ENCODE data around the gene TAB2. TPM values are rescaled to one million over a fixed set of nuclear protein-coding genes. Genes with fewer than 3 reads are reported as not detected.
"Not testable (repeated sequence)": the region's sequence is repeated elsewhere in the genome, so short reads cannot be mapped to it uniquely, and the experiment has no call there.

TAB2 gene
- total RNA-seq, 3 donors from 2014 or later, result 57.1 to 124 (median 70.2) TPM

DNA sequence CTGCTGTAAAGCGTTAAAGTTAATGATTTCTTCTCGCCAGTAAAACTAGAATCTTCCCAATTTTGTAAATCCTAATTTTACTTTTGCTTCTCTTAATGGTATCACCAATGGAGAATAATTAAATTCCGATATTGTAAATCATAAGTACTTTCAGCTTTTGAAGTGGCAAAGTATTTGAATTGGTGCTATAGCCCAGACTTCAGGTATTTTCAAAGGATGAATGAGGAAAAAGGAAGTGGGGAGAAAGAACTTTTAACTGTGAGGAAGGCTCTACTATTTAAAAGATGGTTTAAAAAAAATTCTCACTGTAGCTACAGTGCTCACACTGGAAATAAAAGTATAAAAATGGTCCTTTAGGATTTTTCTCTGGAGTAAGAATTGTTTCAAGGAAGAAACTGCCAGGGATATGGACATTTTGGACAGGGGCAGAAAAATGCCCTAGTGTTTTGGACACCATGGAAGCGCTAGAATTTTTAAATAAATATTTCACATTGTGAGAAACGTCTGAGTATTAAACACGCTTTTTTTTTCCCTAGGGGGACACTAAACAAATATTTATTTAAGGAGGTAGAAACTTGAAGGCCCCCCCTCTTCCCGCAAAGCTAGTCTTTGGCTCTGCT, 1.3 kb upstream of the TAB2 start:
- H3K36me3 ChIP-seq (ENCODE audit: low read depth), result no peaks in the 10 kb centered on the region
- DNase-seq, result no peak
- TF ChIP-seq, protein P1, sequence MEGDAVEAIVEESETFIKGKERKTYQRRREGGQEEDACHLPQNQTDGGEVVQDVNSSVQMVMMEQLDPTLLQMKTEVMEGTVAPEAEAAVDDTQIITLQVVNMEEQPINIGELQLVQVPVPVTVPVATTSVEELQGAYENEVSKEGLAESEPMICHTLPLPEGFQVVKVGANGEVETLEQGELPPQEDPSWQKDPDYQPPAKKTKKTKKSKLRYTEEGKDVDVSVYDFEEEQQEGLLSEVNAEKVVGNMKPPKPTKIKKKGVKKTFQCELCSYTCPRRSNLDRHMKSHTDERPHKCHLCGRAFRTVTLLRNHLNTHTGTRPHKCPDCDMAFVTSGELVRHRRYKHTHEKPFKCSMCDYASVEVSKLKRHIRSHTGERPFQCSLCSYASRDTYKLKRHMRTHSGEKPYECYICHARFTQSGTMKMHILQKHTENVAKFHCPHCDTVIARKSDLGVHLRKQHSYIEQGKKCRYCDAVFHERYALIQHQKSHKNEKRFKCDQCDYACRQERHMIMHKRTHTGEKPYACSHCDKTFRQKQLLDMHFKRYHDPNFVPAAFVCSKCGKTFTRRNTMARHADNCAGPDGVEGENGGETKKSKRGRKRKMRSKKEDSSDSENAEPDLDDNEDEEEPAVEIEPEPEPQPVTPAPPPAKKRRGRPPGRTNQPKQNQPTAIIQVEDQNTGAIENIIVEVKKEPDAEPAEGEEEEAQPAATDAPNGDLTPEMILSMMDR (IDR thresholded peaks at IDR 0.05), result no peak
- H3K9me3 ChIP-seq, result no peaks in the 10 kb centered on the region
- ATAC-seq, result no peak
- peak overlapping the region; percentile 83 for H3K4me3 ChIP-seq
- peaks cover 2% of the 10 kb centered on the region for H3K4me1 ChIP-seq (ENCODE audit: low read depth)
- intact Hi-C loops (cut with DNase I, micrococcal nuclease), result no loop called here

DNA sequence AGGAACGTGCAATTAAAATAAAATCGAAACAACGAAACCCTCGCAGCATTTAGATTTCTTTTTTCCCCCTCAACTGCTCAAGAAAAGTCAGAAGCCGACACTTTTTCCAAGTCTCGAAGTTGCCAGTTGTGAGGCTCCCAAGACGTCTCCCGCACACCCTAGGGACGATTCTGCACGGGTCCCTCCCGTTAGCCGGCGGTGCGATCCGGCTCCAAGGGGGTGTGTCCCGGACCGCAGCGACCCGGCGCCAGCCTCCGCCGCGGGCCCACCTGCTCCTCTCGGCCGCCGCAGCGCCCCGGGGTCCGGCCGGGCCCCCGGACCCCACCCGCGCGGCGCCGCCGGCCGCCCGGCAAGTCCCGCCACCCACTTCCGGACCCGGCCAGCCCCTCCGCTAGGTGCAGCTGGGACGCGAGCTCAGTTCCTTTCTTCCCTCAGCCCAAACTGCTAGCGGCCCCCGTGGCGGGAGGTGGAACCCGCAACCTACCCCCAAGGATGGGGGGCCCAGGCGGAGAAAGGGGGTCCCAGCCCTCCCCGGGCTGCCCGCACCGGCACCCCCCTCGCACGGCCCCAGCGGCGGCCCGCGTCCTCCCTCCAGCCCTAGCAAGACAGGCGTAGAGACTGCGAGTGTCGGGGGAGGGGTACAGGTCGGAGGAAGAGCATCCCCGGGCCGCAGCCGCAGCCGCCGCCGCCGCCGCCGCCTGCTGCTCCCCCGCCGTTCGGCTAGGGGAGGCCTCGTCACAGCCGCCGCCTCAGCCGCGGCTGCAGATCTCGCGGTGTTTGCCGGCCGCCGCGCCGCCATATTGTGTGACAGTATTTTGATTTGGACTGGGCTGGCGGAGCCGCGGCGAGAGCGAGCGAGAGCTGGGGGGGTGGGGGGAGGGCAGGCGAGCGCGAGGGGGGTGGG, 520 bp upstream of the TAB2 start:
- Histone ChIP-seq H3K9me3 (no peaks in the 10 kb centered on the region), H3K36me3 (ENCODE audit: low read depth) (no peaks in the 10 kb centered on the region), H3K4me3 (peak overlapping the region; percentile 83), H3K4me1 (ENCODE audit: low read depth) (peaks cover 2% of the 10 kb centered on the region)
- DNase-seq, result peak; percentile 90 to 94 (median 94)
- TF ChIP-seq, protein P1 (IDR thresholded peaks at IDR 0.05), result no peak
- intact Hi-C loops (cut with DNase I, micrococcal nuclease), result no loop called here
- peak; percentile 93 for ATAC-seq

DNA sequence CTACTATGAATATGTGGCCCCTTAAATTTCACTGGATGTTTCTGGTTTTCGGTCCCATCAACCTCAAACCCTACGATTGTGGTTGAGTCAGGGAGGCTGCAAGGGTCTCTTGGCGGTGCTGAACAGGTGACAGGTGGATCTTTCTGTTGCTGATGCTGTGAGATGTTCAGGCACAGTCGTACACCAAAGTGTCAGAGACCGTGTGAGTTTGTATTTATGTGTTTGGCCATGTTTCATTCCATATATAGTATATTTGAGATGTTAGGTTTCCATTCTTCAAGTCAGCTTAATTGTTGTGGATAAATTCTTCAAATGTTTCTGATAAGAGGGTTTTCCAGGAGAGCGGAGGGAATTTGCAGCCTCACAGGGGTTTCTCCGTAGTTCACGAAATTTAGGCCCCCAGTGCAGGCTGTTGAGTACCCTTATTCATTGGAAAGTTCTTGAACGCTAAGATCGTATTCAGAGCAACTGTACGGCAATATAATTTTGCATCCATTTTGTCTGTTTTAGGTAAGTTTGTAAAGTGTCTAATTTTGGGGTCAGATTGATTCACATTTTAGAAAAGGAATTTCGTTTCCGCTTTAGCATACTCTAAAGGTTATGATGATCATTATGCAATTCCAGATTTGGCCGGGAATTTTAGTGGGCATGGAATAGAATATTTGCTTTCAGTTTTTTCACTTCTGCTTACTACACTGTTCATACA, 1.2 kb downstream of the TAB2 start:
- ATAC-seq, result peak; percentile 4
- H3K9me3 ChIP-seq, result no peaks in the 10 kb centered on the region
- H3K4me1 ChIP-seq (ENCODE audit: low read depth), result peaks cover 2% of the 10 kb centered on the region
- TF ChIP-seq, protein P1 (IDR thresholded peaks at IDR 0.05), result no peak
- peak in 2 of 3 donors; percentile 38 to 42 for DNase-seq
- no peaks in the 10 kb centered on the region for H3K36me3 ChIP-seq (ENCODE audit: low read depth)
- peak overlapping the region; percentile 83 for H3K4me3 ChIP-seq
- intact Hi-C loops (cut with DNase I, micrococcal nuclease), result no loop called here

DNA sequence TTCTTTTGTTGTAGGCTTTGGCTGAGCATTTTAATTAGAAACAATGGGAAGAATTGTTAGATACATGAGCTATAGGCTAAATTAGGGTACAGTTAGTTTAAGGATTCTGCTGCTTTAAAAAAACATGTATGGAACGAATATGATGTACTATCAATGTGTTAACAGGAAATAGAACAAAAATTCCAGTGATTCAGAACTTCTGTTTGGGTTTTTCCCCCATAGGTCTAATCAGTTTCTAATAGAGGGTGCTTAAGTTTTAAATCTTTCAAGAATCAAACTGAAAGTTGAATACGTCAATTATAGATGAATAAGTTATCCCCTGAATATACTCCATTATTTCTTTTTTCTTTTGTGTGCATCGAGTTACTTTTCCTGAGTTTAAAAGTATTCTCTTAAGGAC, 1.9 kb downstream of the TAB2 start:
- Histone ChIP-seq H3K4me3 (no peak overlapping the region), H3K4me1 (ENCODE audit: low read depth) (peaks cover 4% of the 10 kb centered on the region), H3K9me3 (no peaks in the 10 kb centered on the region), H3K36me3 (ENCODE audit: low read depth) (no peaks in the 10 kb centered on the region)
- no peak for ATAC-seq
- intact Hi-C loops (cut with DNase I, micrococcal nuclease), result no loop called here
- DNase-seq, result no peak
- TF ChIP-seq, protein P1 (IDR thresholded peaks at IDR 0.05), result no peak

DNA sequence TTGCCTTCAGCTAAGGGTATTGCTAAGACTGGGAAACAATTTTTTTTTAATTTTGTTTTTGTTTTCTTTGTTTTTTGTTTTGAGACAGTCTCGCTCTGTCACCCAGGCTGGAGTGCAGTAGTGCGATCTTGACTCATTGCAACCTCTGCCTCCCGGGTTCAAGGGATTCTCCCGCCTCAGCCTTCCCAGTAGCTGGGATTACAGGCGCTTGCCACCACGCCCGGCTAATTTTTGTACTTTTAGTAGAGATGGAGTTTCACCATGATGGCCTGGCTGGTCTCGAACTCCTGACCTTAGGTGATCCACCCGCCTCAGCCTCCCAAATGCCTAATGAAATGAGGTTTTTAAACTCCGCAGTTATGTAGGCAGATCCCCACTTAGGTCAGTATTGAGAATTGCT, 2.5 kb downstream of the TAB2 start:
- H3K4me1 ChIP-seq (ENCODE audit: low read depth); H3K9me3 ChIP-seq; ATAC-seq; intact Hi-C loops (cut with DNase I, micrococcal nuclease); H3K36me3 ChIP-seq (ENCODE audit: low read depth); H3K4me3 ChIP-seq: not testable (repeated sequence)
- peak in 2 of 3 donors; percentile 13 to 28 for DNase-seq

All from mucosa of descending colon (tissue), 3 donors.